HG02938 (cell line): ENCODE data around the gene GFER.

Experiments used
- ATAC-seq: cut with Tn5 transposase; IDR thresholded peaks from one replicate; pipeline ENCODE4 v1.9.1; 2021; ENCODE audit warnings: mild to moderate bottlenecking, moderate library complexity; ENCODE audit not compliant: unreplicated experiment

GFER gene

GRCh38 chr16:1974157-1975070, 9.6 kb upstream of the GFER start:
- no peak for ATAC-seq

GRCh38 chr16:1975432-1976215, 8.4 kb upstream of the GFER start:
- ATAC-seq: no peak

- ATAC-seq: no peak
These were observed 7.8 kb upstream of the GFER start for GRCh38 chr16:1976216-1976520.

GRCh38 chr16:1976951-1977874, 6.8 kb upstream of the GFER start:
- ATAC-seq: no peak

GRCh38 chr16:1977875-1978268, 6.1 kb upstream of the GFER start:
- no peak for ATAC-seq

- ATAC-seq: no peak
These were observed 5.4 kb upstream of the GFER start for GRCh38 chr16:1978476-1979120.

- no peak for ATAC-seq
These were observed 4.5 kb upstream of the GFER start for GRCh38 chr16:1979271-1980029.

GRCh38 chr16:1980030-1980769, 3.8 kb upstream of the GFER start:
- ATAC-seq: no peak

- ATAC-seq: no peak
These were observed 3.3 kb upstream of the GFER start for GRCh38 chr16:1980770-1981087.

- no peak for ATAC-seq
These were observed 2.6 kb upstream of the GFER start, which contains the start of gene NOXO1 for GRCh38 chr16:1981398-1981836. Gene NOXO1 (minus strand): TSS chr16:1981469. CDS start chr16:1981179, 290 bp downstream.

GRCh38 chr16:1982013-1982433, 2.0 kb upstream of the GFER start:
- ATAC-seq: no peak

GRCh38 chr16:1982991-1983543, 926 bp upstream of the GFER start:
- no peak for ATAC-seq

- ATAC-seq: no peak
These were observed 593 bp downstream of the GFER start for GRCh38 chr16:1984347-1985225.

- no peak for ATAC-seq
These were observed 1.6 kb downstream of the GFER start for GRCh38 chr16:1985466-1986150.

GRCh38 chr16:1987198-1987597, 3.2 kb downstream of the GFER start:
- ATAC-seq: no peak

GRCh38 chr16:1989209-1990100, 5.5 kb downstream of the GFER start, which contains the start of gene SYNGR3:
Gene SYNGR3 (plus strand): TSS chr16:1989970. CDS start chr16:1990103, 133 bp downstream.
- no peak for ATAC-seq
